Embryonic facial prominence (tissue), 1 donor: ENCODE data around the gene EML1.

ENCODE experiments used
- DNase-seq: peaks from one replicate; pipeline ENCODE4 v3.0.0-alpha.2; 2016; ENCODE audit errors: extremely low spot score

The EML1 gene

GRCh38 chr14:99824776-99825175, 31.6 kb downstream of the EML1 start:
- DNase-seq: no peak

- no peak for DNase-seq
These were observed 36.2 kb downstream of the EML1 start for GRCh38 chr14:99829450-99829849.

- DNase-seq: no peak
These were observed 38.1 kb downstream of the EML1 start for GRCh38 chr14:99831303-99831702.

- DNase-seq: no peak
These were observed 38.9 kb downstream of the EML1 start for GRCh38 chr14:99831903-99832685.

GRCh38 chr14:99837822-99838221, 44.6 kb downstream of the EML1 start:
- DNase-seq: no peak

GRCh38 chr14:99838639-99839134, 45.5 kb downstream of the EML1 start:
- DNase-seq: no peak

- DNase-seq: no peak
These were observed 46.5 kb downstream of the EML1 start for GRCh38 chr14:99839696-99840095.

GRCh38 chr14:99840265-99840664, 47.1 kb downstream of the EML1 start:
- no peak for DNase-seq

GRCh38 chr14:99840774-99841305, 47.6 kb downstream of the EML1 start:
- no peak for DNase-seq

- no peak for DNase-seq
These were observed 48.3 kb downstream of the EML1 start for GRCh38 chr14:99841436-99842071.

- no peak for DNase-seq
These were observed 48.9 kb downstream of the EML1 start for GRCh38 chr14:99842141-99842540.

- no peak for DNase-seq
These were observed 53.6 kb downstream of the EML1 start for GRCh38 chr14:99846808-99847207.

- no peak for DNase-seq
These were observed 57.5 kb downstream of the EML1 start for GRCh38 chr14:99850709-99851108.

GRCh38 chr14:99852578-99852977, 59.4 kb downstream of the EML1 start:
- DNase-seq: no peak

- no peak for DNase-seq
These were observed 60.0 kb downstream of the EML1 start for GRCh38 chr14:99853206-99853605.

- no peak for DNase-seq
These were observed 61.6 kb downstream of the EML1 start for GRCh38 chr14:99854831-99855230.

GRCh38 chr14:99855271-99855670, 62.1 kb downstream of the EML1 start:
- no peak for DNase-seq

GRCh38 chr14:99857551-99857950, 64.3 kb downstream of the EML1 start:
- no peak for DNase-seq

- no peak for DNase-seq
These were observed 67.0 kb downstream of the EML1 start for GRCh38 chr14:99860219-99860618.

- no peak for DNase-seq
These were observed 68.9 kb downstream of the EML1 start for GRCh38 chr14:99862136-99862535.

- no peak for DNase-seq
These were observed 69.8 kb downstream of the EML1 start for GRCh38 chr14:99863059-99863458.

- no peak for DNase-seq
These were observed 72.2 kb downstream of the EML1 start for GRCh38 chr14:99865408-99865807.

GRCh38 chr14:99870617-99871016, 77.4 kb downstream of the EML1 start:
- no peak for DNase-seq
